Brain pericyte (primary cell): ENCODE data around the gene C6orf136.
"Not testable (repeated sequence)": the region's sequence is repeated elsewhere in the genome, so short reads cannot be mapped to it uniquely, and the experiment has no call there.

Source experiments
- DNase-seq: peaks from one replicate; pipeline ENCODE4 v3.0.0-alpha.2; 2012; ENCODE audit warnings: low read depth, low spot score

The C6orf136 gene

DNA sequence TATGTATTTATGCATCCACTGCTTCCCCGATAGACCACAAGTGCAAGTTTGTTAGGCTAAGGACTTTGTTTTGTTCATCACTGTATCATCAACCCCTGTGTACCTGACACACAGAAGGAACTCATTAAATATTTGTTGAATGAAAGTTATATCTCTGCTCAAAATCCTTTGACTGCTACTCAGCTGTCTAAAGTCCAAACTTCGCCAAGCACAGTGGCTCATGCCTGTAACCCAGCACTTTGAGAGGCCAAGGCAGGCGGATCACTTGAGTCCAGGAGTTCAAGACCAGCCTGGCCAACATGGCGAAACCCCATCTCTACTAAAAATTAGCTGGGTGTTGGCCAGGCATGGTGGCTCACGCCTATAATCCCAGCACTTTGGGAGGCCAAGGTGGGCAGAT is 11.0 kb downstream of the C6orf136 start:
- not testable (repeated sequence) for DNase-seq

DNA sequence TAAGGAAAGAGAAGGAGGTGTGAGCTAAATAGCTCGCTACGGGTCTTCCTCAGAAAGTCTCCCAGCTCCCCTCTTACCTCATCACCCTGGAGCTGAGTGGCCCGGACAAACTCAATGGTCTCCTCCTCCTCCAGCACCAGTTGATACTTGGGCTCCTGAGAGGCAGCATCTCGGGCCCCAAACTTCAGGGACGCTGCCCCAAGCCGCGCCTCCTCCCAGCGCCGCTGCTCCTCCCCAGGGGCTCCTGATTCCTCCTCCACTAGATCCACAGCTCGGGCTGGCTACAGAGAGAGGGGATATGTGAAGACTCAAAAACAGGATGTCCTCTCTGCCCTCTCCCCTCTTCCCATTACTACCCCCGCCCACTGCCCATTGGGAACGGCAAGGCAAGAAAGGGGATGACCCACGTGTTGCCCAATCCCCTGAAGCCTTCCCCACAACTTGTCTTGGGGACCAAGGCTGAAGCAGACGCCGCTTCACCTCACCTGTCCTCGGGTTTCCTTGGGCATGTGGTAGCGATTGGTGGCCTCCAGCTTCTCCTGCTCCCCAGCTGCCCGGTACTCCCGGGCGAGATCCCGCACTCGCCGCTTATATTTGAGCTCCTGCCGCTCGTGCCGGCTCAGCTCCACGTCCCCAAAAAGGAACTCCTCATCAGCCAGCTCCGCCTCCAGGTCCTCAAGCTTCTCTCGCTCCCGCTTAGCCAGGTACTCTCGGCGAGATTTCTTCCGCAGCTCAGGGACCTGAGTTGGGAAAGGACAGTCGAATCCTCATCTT is 18.2 kb downstream of the C6orf136 start:
- DNase-seq, result no peak

DNA sequence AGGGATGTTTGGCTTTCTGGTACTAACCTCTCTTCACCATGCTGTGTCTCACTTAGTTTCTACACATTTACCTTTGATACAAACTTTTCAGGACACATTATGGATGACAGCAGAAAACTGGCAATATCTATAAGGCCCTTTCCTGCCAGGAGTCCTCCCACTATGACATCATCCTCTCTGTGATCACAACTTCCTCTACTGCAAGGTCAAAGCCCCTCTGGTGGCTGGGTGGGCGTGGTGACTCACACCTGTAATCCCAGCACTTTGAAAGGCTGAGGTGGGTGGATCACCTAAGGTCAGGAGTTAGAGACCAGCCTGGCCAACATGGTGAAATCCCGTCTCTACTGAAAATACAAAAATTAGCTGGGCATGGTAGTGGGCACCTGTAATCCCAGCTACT is 19.4 kb downstream of the C6orf136 start:
- not testable (repeated sequence) for DNase-seq

DNA sequence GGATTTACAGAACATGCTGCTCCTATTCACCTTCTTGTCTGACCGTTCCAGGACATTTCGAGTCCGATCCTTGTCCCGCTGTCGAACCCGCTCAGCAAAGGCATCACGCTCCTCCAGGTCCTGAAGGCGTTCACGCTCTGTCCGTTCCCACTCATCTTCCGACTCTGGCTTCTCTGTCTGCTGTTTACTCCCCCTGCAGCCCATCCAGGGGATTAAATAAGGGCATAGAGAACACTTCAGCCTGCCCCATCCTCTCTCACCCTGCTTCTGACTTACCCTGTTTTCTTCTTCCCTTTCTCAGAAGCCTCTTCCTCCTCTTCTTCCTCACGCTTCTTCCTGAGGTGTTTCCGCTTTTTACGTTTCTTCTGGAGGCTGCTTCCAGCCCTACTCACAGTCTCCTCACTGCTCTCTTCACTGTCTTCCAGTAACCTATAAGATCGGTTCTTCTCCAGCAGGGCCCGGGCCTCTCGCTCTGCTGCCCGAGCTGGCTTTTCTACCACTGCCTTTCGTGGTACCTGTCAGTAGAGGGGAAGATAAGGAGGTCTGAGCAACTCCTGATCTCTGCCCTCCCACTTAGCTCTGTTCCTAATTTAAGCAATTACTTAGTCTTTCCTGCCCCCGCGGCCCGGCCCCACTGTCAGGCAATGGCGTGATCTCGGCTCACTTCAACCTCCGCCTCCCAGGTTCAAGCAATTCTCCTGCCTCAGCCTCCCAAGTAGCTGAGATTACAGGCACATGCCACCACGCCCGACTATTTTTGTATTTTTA is 24.0 kb downstream of the C6orf136 start:
- no peak for DNase-seq

DNA sequence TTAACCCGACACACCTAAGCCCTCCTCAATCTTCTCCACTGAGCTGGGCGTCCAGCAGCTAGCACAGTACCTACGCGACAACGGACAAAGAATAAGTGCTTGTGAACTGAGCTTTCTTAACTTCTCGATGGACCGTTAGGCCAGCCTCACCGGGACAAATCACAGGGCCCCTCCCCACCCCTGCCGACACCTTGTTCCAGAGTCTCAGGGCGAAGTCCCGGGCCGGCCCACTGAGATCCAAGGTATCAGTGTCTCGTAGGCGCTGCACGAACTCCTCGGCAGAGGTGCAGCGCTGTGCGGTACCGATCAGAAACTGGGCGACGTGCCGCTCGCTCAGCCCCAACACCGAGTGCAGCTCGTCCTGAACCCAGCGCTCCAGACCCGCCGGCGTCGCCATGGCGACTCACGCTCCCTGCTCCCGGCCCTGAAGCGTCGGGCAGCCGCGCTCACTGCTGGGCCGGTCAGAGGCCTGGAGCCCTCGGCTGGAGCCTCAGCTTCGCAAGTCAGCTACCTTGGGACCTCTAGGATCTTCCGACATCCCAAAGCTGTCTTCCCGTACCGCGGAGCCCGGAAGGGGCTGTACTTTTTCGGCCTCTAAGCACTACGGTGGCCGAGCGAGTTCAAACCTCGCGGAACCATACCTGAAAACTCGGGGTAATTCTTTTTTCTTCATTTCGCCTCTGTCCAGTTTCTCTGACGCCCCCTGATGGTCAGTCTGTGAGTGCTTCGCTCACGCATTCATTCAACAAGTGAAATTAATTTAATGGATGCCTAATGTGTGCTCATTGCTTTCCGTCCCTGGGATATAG is 25.7 kb downstream of the C6orf136 start, which contains the start of gene DHX16:
Gene DHX16 (minus strand): TSS at position 562 of the 809 bp plus-strand sequence. CDS start 165 bp downstream, at position 397.
- DNase-seq, result peak; percentile 88

DNA sequence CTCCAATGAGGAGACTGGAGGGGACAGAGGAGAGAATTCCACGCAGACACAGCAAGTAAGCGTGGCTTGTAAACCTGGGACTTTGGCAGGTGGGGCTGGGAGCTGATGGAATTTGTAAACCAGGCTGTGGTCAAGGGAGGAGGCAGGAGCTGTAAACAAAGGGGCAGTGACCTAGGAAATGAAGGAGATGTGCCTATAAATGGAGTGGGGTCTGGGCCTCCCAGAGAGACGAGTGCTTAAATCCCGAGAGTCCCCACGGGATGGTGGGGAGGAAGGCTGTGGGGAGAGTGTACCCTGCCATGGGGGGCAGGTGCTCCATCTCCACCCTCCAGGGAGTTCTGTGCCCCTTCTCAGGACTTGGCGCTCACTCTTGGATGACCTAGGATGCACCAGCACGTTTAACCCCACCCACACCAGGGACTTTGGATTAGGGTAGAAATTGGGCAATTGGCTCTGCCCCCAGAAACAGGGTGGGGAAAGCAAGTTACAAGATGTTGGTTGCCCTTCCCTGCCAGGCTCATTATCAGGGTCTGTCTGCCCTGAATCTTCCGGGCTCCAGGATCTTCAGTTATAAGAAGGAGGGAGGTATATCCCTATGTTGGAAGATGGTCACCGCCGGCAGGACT is 29.8 kb downstream of the C6orf136 start:
- DNase-seq, result no peak

DNA sequence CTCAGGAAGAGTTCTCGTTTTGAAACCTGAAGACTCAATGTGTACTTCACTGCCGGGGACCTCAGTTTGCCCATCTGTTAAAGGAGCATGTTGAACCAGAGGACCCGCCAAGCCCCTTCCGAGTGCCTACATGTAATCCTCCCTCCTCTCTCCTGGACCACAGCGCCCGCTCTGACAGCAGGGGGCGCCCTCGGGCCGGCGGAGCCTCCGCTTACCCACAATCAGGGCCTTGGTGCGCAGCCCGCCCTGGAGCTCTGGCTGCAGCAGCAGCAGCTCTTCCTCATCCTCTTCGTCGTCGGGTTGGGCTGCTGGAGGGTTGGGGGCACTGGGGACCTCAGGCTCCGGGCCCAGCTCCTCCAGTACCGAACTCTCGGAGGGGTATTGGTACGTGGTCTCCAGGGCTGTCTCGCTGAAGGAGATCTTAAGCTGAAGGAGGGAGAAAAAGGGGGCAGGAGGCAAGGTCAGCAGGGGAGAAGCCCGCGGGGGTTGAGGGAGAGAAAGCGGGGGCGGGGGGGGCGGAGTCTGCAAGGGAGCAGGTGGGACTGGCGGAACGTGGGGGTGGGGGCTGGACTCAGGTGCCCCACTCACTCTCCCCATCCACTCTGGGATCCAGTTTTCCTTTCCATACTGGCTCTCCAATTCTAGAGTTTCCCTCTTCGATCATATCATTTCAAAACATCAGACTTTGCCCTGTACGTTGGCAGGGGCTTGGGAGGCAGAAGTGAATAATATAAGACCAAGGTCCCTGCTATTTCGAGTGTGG is 32.2 kb downstream of the C6orf136 start:
- DNase-seq, result peak; percentile 49

DNA sequence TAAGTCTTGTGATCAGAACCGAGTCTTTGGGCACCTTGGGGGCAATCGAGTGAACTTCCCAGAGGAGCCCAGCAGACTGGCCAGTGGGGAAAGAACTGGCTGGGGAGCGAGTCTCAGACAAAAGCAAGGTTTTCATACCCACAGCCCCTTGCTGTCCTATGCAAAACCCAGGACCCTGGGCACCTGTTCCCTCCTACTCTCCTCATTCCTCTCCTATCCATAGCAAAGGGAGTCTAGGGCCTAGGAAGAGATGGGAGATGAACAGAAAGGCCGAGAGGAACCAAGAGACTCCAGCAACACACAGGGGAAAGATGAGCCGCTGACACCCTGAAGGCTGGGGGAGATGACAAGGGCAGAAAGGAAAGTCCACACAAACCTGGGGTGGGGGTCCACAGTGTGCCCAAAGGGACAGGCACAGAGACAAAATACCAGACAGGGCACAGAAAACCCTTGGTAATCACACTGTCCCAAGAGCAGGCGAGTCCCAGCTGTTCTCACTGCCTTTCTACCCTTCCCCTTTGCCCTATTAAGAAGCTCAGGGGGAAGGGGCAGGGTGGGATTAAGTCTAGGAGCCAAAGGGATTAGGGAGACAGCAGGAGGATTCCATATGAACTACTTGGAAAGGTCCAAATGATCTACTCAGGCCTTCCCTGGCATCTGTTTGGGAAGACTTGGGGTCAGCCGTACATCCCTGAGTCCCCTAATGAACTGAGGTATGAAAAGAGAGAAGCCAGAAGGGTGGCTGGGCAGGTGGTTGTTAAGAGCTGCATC is 33.0 kb downstream of the C6orf136 start:
- no peak for DNase-seq

DNA sequence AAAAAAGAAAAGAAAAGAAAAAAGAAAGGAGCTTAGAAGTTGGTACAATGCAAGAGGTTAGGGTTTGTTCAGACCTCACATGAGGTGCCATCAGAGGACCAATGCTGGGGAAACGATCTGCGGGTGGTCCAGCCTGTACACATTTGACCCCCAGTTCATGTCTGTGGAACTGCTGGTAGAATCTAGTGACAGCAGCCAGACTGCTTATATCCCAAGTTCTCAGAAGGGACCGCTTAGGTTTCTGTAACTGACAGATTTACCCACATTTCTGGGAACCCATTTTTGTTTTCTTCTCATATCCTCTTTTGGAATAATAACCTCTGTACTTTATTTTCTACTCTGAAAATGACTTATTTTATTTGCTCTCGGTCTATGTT is 34.8 kb downstream of the C6orf136 start:
- no peak for DNase-seq

DNA sequence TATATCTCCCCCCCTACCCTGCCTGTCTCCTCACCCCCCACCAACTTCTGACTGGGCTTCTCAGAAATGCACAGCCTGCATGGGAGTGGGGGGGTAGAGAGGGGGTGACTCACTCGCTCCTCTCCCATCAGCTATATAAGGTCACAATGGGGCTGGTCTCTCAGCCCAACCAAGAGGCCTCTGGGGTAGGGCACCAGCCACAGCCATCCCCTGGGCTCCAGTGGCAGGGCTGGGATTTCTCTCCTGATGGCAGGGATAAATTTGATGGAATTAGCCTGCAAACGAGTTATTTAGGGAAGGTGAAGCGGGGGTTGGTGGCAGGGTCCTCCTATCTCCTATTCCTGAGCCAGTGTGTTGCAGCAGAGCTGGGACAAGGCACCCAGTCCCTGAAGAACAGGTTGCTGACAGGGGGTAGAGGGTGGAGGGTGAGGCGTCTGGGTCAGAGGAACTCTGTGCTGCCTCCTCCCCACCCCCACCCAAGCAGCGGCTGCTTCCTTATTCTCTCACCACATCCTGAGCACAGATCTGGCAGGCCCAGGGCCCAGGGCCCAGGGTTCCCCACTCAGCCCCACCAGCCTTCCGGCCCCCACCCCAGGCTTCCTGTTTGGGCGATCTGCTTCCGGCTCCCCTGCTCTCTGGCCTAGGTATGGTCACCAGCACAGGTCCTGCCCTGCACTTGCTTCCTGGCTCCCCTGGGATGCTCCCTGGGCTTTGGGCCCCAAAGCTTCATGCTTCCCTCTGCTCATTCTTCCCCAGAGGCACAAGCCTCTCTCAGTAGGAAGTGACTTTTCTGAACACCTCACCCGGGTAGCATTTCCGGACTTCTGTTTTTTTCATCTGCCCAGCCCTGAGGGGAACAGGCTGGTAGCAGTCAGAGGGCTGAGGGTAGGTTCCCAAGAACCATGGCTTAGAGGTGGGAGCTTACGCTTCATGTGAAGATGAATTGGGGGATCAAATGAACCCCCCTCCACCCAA is 35.5 kb downstream of the C6orf136 start:
- peak; percentile 73 for DNase-seq

DNA sequence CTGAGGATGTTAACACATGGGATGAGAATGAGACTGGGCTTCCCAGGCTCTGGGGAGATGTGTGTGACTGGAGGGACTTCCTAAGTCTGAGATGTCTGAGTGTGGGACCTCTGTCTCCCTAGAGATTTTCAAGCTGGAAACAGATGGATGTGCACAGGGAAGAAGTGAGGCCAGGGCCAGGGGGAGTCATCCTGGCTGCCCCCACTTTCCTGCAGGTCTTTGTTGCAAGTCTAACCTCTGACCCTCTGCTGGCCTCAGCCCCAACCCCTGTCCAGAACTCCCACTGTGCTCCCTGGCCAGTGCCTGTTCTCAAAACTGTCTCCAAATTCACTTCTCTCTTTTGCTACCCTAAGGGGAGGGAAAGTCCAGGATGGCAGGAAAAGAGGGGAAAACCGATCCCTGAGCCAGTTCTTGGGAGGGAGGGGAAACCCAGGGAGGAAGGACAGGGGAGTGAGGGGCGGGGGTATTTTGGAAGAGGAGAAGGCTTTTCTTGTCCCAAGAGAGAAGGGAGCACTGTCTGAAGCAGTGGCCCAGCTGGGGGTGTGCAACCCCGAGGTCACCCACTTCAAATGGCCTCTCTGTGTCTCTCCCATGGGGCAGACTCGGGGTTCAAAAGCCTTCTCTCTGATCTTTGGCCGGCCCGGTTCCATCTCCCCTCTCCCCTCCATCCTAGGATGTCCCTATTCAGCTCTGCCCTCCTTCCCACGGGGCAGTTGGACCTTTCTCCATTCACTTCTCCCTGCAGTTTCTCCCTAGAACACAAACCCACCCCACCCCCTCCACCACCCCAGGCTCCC is 36.4 kb downstream of the C6orf136 start:
- no peak for DNase-seq

DNA sequence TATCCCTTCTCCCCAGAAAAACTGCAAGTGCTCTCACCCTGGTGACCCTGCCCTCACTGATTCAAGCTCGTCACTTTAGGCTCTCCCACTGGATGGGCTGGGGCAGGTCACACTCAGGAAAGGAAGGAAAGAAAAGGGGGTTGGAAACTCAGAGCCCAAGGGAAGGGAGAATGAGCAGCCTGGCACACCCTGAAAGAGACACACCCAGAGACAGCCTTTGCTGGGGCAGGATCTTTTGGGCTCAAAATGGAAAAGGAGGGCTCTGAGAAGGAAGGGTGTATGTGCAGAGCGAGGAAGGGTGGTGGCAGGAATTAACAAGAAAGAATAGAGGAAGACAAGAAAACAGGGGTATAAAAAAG is 37.0 kb downstream of the C6orf136 start:
- no peak for DNase-seq

DNA sequence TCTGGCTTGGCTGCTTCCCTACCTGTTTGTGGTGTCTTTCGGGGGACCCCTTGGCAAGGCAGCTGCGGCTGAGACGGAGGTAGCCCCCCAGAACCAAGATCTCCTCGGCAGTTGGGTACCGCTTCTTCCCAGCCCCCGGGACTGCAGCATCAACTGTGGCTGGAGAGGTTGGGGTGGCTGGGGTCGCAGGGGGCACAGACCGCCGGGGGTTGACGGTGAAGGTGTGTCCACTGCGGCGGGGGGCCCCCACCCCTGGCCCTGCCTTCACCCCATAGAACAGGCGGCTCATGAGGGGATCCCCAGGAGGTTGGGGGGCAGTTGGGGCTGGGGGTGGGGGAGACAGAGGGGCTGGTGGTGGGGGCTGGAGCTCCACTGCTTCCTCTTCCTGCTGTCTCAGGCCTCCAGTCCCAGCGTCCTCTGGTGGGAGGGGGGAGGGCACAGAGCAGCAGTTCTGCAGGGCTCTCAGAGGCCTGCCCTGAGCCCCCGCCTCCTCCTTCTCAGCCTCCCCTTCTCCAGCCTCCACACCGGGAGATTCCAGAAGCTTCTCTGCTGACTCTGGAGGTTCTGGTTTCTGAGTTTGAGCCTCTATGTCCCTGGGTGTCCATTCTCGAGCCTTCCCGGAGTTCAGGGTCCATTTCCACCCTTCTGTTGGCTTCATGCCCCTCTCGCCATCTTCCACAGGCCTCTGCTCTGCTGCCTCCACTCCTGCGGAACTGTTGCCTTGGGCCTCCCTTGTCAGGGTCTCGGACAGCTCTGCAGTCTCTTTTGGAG is 37.6 kb downstream of the C6orf136 start:
- DNase-seq, result no peak

DNA sequence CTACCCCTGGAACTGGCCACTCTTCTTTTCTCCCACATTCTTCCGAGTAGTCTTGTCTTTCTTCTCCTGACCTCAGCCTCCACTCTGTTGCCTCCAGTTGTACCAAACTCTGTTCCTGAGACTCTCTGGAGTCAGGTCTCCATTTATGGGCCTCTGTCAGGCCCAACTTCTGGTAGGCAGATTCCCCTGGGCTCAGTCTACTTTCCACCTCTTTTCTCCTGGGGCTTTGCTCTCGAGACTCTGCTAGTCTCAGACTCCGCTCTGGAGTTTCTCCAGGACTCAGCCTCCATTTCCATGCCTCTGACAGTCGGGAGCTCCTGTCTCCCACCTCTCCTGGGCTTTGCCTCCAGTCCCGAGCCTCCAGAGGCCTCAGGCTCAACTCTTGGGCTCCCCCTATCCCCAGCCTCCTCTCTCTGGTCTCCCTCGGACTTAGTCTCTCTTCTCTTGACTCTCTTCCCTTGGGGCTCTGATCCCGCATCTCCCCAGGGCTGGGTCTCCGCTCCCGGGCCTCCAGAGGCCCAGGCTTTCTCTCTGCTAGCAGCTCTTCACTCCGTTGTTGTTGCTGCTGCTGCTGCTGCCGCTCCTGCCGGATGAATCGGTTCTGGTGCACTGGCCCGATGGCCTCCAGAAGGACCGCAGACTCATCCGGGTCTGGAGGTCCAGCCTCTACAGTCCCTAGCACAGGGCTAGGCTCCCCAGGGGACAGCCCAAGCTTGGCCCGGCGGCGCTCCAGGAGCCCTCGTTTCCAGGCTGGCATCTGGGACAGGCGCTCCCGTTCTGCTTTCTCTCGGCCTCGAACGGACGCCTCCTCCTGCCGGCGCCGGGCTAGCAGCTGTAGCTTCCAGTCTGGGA is 38.5 kb downstream of the C6orf136 start:
- DNase-seq, result no peak

DNA sequence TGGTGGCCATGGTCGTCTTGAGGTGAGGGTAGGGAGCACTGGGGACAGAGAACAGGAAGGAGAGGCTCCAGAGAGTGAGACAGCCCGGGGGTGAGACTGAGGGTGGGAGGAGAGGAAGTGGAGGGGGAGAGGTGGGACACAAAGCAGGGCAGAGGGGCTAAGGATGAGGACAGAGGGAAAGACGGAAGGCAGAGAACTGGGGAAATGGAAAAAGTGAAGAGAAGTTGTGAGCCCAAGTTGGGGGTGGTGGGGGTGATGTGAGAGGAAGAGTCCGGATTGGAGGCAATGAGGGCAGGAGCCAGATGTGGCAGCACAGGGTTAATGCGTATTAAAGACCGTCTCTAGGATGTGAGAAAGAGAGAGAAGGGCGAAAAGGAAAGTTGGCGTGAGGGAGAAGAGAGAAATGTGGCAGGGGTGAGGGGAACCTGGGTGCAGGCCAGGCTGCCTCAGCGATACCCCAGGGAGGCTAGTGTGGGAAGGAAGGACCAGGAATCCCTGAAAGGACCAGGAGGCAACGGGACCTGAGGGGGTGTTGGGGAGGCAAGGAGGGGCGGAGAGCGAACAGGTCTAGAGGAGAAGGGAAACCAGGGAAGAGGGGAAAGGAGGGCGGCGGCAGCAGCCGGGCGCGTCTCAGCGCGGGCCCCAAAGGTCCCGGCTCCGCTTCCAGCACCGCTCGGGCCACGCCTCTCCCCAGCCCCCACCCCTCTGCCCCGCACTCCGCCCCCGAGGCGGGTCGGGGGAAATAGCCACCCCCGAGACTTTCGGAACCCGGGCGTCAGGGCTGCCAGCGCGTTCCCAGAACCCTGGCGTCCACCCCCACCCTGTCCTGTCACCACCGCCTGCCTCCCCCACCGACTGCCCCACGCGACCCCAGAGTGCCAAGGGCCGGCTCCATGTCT is 39.3 kb downstream of the C6orf136 start, which contains the start of gene PPP1R18:
Gene PPP1R18 (minus strand): TSS at position 637 of the 899 bp plus-strand sequence. CDS start 627 bp downstream, at position 10.
- no peak for DNase-seq
